ENCODE results near the gene ARFGAP2.

Gene ARFGAP2

DNA sequence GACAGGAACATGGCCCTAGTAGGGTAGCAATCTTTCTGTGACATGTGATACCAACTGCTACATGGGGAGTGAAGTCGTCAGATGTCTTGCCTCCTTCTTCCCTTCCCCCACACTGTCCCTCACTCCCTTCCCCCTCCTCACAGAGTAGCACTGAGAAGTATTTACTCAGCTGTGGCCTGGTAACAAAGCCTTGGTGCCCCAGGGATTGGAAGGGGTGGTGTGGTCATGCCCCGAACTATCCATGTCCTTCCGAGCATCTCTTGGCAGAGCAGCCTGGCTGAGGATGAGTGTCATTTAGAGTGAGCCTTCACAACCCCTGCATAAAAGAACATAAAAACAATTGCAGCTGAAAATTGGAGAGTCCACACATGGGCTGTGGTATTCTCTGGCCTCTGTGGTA lies 46.1 kb downstream of the ARFGAP2 start:
- no peak overlapping the region for H3K27ac ChIP-seq
- TF ChIP-seq, protein P1, sequence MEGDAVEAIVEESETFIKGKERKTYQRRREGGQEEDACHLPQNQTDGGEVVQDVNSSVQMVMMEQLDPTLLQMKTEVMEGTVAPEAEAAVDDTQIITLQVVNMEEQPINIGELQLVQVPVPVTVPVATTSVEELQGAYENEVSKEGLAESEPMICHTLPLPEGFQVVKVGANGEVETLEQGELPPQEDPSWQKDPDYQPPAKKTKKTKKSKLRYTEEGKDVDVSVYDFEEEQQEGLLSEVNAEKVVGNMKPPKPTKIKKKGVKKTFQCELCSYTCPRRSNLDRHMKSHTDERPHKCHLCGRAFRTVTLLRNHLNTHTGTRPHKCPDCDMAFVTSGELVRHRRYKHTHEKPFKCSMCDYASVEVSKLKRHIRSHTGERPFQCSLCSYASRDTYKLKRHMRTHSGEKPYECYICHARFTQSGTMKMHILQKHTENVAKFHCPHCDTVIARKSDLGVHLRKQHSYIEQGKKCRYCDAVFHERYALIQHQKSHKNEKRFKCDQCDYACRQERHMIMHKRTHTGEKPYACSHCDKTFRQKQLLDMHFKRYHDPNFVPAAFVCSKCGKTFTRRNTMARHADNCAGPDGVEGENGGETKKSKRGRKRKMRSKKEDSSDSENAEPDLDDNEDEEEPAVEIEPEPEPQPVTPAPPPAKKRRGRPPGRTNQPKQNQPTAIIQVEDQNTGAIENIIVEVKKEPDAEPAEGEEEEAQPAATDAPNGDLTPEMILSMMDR (conservative IDR thresholded peaks at IDR 0.05): no peak
- TF ChIP-seq ZFX (IDR thresholded peaks at IDR 0.05): no peak

DNA sequence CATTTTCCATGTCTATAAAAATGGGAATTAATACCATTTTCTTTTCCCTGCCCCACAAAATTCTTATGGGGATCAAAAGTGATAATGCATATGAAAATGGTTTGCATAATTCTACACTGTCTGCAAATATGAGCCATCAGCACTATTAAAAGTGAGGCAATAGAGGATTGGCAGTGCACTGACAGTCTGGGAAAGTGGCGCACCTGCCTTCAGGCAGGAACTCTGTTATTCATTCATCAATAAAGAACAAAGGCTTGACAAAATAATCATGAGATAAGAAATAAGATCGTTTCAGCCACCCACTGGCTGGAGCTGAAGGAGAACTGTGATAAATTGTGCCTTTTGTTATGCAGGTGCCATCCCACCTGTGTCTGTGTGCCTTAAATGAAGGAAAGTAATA lies 49.5 kb downstream of the ARFGAP2 start:
- H3K27ac ChIP-seq: no peak overlapping the region
- TF ChIP-seq, protein P1 (conservative IDR thresholded peaks at IDR 0.05): no peak
- TF ChIP-seq ZFX (IDR thresholded peaks at IDR 0.05): no peak

DNA sequence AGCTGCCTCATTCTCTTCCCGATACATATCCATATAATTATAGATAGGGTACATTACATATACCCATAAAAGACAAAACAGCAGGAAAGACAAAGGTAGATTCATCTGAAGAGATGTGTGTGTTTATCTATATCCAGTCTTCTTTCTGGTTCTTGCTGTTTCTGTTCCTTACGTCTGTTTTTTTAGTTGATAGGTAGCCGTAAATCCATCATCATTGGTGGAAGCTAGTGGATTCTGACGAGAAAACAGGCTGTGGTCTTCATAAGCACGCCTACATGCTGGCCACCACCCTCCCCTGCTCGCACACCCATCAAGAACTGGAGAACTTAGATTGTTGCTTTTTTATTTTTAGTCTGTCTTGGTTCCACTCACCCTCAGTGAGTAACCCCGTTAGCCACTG lies 51.6 kb downstream of the ARFGAP2 start:
- H3K27ac ChIP-seq: no peak overlapping the region
- no peak for TF ChIP-seq ZFX (IDR thresholded peaks at IDR 0.05)
- TF ChIP-seq, protein P1 (conservative IDR thresholded peaks at IDR 0.05): no peak

DNA sequence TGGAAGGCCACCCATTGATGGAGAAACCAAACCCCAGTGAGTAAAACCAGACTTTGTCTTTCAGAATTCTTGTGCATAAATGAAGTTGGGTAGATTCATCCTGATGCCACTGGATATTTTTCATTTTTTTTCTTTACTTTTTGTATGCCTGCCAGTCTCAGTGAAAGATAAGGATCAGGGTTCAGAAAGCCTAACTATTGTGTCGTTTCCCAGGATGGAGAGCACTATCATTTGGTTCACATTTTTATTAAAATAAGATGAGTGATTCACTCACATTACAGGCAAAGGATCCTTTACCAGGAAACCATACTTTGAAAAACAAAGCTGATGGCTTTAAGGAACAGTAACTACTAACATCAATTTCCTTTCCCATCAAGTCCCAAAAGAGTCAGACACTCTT lies 52.0 kb downstream of the ARFGAP2 start:
- no peak overlapping the region for H3K27ac ChIP-seq
- TF ChIP-seq, protein P1 (conservative IDR thresholded peaks at IDR 0.05): no peak
- no peak for TF ChIP-seq ZFX (IDR thresholded peaks at IDR 0.05)

DNA sequence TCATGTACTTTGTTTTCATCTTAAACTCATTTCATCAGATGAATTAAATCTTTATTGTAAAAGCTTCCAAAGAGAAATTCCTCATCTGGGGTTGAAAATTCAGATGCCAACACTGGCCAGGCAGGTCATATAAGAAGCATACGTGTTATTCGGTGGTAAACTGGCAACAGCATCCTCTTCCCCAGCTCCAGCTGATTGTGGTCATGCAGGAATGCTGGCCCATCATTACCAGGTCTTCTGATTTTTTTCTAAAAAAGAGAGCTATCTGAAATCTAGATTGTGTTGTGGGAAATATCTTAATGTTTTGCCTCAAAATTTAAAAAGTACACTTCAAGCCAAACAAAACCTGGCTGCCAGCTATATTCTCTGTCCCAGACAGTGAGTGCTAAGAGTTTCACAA lies 53.6 kb downstream of the ARFGAP2 start:
- H3K27ac ChIP-seq: no peak overlapping the region
- TF ChIP-seq, protein P1 (conservative IDR thresholded peaks at IDR 0.05): no peak
- no peak for TF ChIP-seq ZFX (IDR thresholded peaks at IDR 0.05)

DNA sequence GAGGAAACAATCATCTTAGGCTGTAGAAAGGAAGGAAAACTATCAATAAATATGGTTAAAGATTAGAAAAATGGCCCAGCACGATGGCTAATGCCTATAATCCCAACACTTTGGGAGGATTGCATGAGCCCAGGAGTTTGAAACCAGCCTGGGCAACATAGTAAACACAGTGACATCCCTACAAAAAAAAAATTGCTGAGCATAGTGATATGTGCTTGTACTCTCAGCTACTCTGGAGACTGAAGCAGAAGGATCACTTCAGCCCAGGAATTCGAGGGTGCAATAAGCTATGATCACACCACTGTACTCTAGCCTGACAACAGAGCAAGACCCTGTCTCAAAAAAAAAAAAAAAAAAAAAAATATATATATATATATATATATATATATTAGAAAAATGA lies 54.9 kb downstream of the ARFGAP2 start:
- no peak for TF ChIP-seq ZFX (IDR thresholded peaks at IDR 0.05)
- TF ChIP-seq, protein P1 (conservative IDR thresholded peaks at IDR 0.05): no peak
- no peak overlapping the region for H3K27ac ChIP-seq

DNA sequence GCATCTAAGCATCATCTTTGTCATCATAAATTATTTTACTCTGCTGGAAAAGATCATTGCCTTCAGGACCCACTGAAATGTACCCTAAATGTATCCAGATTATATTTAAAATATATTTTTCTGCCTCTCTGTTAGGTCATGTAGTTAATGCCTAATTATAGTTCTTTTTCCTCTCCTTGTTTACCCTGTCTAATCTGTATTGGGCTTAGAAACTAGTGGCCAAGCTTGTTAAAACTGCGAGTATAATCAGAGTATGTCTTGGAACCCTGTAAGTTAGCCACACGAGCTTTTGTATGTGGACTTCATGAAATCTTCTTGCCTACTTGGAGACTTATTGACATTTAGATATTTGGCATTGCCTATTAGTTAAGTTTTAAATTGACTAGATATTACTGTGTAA lies 55.6 kb downstream of the ARFGAP2 start:
- H3K27ac ChIP-seq: no peak overlapping the region
- TF ChIP-seq ZFX (IDR thresholded peaks at IDR 0.05): no peak
- TF ChIP-seq, protein P1 (conservative IDR thresholded peaks at IDR 0.05): no peak

DNA sequence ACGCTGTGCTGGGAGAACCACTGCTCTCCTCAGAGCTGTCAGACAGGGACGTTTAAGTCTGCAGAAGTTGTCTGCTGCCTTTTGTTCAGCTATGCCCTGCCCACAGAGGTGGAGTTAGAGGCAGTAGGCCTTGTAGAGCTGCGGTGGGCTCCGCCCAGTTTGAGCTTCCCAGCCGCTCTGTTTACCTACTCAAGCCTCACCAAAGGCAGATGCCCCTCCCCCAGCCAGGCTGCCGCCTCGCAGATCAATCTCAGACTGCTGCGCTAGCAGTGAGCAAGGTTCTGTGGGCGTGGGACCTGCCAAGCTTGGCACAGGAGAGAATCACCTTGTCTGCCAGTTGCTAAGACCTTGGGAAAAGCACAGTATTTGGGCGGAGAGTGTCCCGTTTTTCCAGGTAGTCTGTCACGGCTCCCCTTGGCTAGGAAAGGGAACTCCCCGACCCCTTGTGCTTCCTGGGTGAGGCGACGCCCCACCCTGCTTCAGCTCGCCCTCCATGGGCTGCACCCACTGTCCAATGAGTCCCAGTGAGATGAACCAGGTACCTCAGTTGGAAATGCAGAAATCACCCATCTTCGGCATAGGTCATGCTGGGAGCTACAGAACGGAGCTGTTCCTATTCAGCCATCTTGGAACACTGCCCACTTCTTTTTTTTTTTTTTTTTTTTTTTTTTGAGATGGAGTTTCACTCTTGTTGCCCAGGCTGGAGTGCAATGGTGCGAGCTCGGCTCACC lies 57.6 kb downstream of the ARFGAP2 start:
- H3K27ac ChIP-seq: peak overlapping the region; percentile 15

All from C4-2B (cell line).